GM21390 (cell line): Measurements from ENCODE around the gene ANAPC7.
"Not testable (repeated sequence)": the region's sequence is repeated elsewhere in the genome, so short reads cannot be mapped to it uniquely, and the experiment has no call there.

Experiments used
- ATAC-seq: cut with Tn5 transposase; IDR thresholded peaks from one replicate; pipeline ENCODE4 v1.9.1; 2021; ENCODE audit not compliant: unreplicated experiment

The ANAPC7 gene

DNA sequence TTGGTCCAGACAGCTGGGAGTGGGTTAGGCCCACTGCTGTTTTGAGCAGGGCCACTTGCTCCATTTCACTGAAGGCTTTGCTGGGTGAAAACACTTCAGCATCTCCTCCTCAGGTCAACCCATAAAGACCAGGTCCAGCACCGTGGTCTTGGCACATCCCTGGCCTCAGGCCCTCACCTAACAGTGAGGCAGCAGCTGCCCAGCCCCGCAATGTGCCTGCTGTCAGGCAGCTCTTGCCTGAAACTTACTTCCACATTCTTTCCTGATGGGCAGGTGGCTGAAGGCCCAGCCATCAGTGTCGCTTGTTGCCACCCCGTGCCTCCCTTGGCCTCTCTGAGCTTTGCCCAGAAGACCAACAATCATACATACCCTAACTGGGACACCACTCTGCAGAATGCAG lies 54.4 kb downstream of the ANAPC7 start:
- no peak for ATAC-seq

DNA sequence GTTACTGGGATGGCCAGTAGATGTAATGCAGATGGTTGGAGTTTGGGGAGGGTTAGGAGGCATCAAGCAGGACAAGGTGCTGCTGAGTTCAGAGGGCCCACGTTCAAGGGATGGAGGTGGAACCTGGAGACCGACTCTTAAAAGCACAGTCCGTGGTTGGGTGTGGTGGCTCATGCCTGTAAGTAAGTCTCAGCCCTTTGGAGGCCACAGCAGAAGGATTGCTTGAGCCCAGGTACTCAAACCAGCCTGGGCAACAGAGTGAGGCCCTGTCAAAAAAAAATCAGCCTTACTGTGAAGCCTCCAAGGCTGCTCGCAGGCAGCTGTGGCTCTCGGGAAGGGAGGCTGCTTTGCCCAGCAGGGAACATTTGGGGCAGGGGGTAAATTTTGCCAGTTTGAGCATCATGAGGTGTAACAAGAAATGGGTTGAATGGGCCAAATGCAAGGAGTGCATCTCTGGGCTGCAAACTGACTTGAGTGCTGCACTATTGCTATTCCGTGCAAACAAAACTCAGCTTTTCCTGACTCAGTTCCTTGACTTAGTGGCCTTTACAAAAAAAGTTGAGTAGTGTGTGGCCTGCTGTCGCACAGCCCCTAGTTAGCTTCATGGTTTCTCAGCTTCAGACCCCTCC lies 55.0 kb downstream of the ANAPC7 start:
- no peak for ATAC-seq

DNA sequence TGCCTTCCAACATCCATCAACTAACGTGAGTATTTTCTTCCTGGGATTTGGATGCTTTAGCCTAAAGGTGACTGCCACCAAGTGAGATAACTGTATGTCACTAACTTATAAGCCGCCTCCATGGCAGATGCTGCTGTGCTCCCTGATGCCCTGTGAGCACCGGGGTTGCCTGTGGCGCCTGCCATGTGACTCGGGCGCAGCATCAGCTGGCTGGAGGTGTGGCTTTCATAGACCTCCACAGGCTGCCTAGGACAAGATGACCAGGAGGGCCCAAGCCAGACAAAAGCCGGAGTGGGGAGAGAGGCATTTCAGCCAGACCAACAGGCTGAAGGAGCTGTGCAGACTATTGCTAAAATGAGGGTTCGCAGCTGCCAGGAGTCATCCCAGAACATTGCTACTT lies 55.7 kb downstream of the ANAPC7 start:
- no peak for ATAC-seq

GRCh38 chr12:110345963-110346362 lies 57.5 kb downstream of the ANAPC7 start:
- no peak for ATAC-seq

GRCh38 chr12:110345176-110345661 lies 58.3 kb downstream of the ANAPC7 start:
- ATAC-seq, result no peak

- no peak for ATAC-seq
These were observed 58.9 kb downstream of the ANAPC7 start for GRCh38 chr12:110344657-110345056.

GRCh38 chr12:110343736-110344555 lies 59.6 kb downstream of the ANAPC7 start:
- ATAC-seq, result no peak

GRCh38 chr12:110343114-110343513 lies 60.4 kb downstream of the ANAPC7 start:
- ATAC-seq, result no peak

DNA sequence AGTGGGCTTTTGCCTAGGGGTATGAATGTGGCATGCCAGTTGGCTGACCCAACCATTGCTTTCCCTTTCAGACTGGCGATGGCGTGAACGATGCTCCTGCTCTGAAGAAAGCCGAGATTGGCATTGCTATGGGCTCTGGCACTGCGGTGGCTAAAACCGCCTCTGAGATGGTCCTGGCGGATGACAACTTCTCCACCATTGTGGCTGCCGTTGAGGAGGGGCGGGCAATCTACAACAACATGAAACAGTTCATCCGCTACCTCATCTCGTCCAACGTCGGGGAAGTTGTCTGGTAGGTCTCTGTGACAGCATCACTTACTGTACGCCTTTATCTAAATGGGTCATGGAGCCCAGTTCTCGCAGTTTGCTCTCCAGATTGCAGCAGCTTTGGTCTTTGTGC lies 61.4 kb downstream of the ANAPC7 start:
- no peak for ATAC-seq

DNA sequence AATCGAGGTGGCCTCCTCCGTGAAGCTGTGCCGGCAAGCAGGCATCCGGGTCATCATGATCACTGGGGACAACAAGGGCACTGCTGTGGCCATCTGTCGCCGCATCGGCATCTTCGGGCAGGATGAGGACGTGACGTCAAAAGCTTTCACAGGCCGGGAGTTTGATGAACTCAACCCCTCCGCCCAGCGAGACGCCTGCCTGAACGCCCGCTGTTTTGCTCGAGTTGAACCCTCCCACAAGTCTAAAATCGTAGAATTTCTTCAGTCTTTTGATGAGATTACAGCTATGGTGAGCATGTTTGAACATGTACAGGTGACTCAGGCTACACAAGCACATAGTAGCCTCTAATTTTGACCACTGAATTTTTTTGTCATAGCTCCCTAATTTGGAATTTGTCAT lies 62.8 kb downstream of the ANAPC7 start:
- no peak for ATAC-seq

DNA sequence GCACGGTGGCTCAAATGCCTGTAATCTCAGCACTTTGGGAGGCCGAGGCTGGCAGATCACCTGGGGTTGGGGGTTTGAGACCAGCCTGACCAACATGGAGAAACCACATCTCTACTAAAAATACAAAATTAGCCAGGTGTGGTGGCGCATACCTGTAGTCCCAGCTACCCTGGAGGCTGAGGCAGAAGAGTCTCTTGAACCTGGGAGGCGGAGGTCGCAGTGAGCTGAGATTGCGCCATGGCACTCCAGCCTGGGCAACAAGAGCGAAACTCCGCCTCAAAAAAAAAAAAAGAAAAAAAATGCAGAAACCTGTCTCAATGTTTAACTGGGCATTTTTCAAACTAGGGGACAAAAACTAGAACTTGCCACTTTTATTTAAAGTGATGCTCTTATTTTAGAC lies 63.2 kb downstream of the ANAPC7 start:
- ATAC-seq, result not testable (repeated sequence)

DNA sequence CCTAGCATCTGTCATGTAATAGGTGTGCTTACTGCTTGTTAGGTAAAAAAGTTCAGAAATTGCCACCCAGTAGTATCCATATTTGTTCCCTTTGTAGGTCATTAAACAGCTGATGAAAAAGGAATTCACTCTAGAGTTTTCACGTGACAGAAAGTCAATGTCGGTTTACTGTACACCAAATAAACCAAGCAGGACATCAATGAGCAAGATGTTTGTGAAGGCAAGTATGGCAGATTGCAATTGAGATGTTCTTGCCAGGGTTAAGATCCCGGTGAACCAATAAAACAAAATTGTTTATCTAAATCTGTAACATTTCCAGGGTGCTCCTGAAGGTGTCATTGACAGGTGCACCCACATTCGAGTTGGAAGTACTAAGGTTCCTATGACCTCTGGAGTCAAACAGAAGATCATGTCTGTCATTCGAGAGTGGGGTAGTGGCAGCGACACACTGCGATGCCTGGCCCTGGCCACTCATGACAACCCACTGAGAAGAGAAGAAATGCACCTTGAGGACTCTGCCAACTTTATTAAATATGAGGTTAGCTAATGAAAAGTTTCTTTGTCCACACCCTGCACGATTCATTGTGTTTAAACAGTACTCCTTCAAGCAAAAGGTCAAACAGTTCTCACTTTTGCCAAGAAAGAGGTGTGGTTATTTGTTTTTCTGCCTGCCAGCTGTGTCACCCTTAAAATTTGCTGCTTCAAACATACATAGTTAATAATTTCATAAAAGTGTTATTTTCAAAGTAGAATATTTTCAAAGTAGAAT lies 64.1 kb downstream of the ANAPC7 start:
- no peak for ATAC-seq

DNA sequence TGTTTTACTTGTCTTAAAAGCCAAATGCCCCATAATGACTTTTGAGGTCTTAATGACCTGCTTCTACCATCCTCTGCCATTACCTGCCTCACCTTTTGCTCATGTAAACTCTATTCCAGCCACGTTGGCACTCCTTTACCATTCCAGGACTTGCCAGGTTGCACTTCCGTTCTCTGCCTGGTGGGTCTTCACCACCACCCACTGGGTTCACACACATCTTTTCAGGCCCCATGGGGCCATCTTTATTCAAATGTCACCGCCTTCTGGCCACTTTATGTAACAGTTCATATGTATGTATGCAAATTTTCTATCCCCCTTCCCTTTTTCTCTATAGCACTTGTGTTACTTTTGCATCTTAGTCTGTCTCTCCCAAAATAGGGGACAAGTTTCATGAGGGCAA lies 64.8 kb downstream of the ANAPC7 start:
- no peak for ATAC-seq

DNA sequence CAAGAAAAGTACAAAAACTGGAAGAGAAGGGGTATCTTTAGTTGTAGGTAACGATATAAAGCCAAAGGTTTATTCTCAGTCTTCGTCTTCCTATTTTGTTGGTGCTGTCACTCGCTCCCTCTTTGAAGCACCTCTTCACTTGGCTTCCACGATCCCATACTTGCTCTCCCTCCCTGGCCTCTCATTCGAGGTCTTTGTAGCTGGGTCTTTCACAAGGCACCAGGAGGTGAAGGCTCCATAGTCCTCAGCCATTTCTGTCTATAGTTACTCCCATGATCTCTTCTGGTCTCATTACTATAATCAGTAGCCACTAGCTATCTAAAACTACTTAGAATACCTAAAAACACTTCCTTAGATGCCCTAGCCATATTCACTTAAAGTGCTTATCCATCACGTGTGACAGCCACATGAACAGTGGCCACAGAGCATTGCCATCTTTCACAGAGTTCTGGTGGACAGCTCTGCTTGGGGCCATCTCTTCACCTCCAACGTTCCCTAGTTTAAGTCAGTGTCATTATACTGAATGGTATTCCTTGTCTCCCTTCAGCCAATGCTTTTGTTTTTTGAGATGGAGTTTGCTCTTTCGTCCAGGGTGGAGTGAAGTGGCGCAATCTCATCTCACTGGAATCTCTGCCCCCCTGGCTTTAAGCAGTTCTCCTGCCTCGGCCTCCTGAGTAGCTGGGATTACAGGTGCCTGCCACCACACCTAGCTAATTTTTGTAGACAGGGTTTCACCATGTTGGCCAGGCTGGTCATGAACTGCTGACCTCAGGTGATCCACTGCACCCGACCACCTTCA lies 65.4 kb downstream of the ANAPC7 start:
- no peak for ATAC-seq

DNA sequence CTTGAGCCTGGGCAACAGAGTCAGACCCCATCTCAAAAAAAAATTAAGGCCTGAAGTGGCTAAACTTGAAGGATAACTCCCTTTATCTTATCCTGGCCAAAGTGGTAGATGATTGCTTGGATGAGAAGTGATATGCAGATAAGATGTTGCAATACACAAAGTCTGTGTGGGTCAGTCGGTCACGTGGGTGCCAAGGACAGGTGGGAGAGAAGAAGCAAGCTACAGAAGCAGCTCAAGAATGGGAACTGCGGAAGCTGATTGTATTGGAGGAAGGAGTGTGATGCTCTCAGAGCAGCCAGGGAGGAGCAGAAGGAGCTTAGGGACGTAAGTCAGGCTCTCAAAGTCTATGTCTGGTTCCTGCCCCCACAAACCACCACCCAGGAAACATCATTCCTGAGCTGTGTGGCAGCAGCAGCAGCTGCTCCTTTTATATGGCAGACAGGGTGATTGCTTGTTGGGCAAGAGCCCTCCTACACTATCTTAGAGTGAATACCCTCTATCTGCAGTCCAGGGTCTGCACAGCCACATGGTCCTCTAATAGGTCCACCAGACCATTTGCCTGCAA lies 67.9 kb downstream of the ANAPC7 start:
- no peak for ATAC-seq

DNA sequence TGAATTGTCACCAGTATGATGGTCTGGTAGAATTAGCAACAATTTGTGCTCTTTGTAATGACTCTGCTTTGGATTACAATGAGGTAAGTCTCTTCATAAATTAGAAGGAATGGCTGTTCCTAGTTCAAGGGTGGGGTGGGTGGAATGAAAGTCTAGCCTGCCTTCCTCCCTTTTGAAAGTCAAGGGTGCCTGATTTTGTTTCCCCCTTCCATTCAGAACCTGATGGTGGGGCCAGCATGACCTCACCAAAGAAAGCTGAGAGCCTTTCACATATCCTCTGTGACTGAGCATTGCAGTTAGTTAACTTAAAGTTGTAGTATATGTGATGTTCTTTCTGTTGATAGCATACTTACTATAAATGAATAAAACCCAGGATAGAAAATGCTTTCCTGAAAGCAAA lies 70.3 kb downstream of the ANAPC7 start:
- no peak for ATAC-seq

DNA sequence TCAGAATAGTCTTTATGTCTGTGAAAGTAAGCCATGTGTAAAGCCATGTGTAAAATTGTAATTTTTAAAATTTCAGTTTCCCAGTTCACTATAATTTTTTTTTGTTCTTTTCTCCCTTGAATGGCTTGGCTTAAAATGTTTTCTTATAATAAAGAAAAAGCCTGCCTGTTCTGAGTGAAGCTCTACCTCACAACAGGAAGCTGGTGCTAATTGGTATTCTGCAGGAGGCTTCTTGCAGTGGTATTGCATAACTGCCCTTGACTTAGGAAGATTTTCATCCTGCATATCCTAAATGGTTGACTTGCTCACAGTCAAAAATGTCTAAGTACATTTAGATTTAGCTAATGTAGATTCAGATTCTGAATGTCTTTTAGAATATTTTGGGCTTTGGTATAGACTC lies 73.0 kb downstream of the ANAPC7 start:
- ATAC-seq, result no peak

- no peak for ATAC-seq
These were observed 73.4 kb downstream of the ANAPC7 start for GRCh38 chr12:110330124-110330523.

GRCh38 chr12:110329710-110330109 lies 73.8 kb downstream of the ANAPC7 start:
- ATAC-seq, result no peak
